PC-9 (cell line): ENCODE data around the gene PIK3R6.

ENCODE experiments used
- EZH2 ChIP-seq: fragments of 200-600 bp; sonication (generic); IDR thresholded peaks from 2 replicates; pipeline ENCODE4 v1.8.0; 2017; ENCODE audit warnings: antibody characterized with exemption, low read depth
- TF ChIP-seq, protein P1 (sequence below): fragments of 200-600 bp; sonication (generic); conservative IDR thresholded peaks from 2 replicates; pipeline ENCODE4 v1.6.1; 2017; ENCODE audit warnings: mixed run types, antibody characterized with exemption, mild to moderate bottlenecking, moderate library complexity

DNA sequence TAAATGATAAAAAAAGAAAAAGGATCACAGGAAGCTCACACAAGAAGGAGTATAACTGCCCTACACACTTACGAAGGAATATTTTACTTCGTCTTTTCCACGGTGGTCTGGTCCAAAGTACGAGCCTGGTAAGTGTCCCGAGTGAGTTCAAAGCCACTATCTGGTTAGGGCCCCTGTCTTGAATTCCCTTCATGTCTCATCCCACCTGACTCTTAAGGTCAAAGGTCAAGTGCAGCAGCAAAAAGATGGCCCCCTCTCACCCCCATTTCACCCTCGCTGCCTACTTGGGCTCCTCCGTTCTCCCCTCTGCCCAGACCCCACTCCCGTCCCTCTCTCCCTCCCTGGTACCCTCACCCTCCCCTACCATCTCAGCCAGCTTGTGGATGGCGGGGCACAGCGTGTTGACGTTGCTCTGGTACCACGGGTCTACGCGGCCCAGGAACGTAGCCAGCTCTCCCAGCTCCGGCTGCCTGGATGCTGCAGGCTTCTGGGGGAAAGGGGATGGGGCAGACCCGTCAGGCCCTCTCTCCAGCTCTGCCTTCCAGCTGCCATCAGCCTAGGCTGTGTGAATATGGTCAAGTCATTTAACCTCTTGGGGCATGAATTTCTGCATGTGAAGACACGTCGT lies 40.6 kb downstream of the PIK3R6 start:
- TF ChIP-seq, protein P1, sequence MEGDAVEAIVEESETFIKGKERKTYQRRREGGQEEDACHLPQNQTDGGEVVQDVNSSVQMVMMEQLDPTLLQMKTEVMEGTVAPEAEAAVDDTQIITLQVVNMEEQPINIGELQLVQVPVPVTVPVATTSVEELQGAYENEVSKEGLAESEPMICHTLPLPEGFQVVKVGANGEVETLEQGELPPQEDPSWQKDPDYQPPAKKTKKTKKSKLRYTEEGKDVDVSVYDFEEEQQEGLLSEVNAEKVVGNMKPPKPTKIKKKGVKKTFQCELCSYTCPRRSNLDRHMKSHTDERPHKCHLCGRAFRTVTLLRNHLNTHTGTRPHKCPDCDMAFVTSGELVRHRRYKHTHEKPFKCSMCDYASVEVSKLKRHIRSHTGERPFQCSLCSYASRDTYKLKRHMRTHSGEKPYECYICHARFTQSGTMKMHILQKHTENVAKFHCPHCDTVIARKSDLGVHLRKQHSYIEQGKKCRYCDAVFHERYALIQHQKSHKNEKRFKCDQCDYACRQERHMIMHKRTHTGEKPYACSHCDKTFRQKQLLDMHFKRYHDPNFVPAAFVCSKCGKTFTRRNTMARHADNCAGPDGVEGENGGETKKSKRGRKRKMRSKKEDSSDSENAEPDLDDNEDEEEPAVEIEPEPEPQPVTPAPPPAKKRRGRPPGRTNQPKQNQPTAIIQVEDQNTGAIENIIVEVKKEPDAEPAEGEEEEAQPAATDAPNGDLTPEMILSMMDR: no peak
- no peak for TF ChIP-seq EZH2
